Measurements from ENCODE around the gene FBXL17.

- TF ChIP-seq EZH2phosphoT487 (IDR thresholded peaks at IDR 0.05; ENCODE audit: insufficient read depth, low read depth) (no peak), EZH2 (IDR thresholded peaks at IDR 0.05; ENCODE audit: insufficient read depth, poor library complexity, severe bottlenecking) (no peak)
Observed at GRCh38 chr5:107979900-107980299, 402.0 kb downstream of the FBXL17 start.

Measured in GM23248 (cell line).